22Rv1 (cell line): ENCODE data around the gene AP2A2.
"Not testable (repeated sequence)": the region's sequence is repeated elsewhere in the genome, so short reads cannot be mapped to it uniquely, and the experiment has no call there.

Experiments
- H3K27ac ChIP-seq: fragments of 450-650 bp; 2 replicates; pipeline ENCODE4 v1.5.1; 2017
- ZFX ChIP-seq: fragments of 450-650 bp; IDR thresholded peaks from 2 replicates; pipeline ENCODE4 v1.6.1; 2017; ENCODE audit warnings: antibody characterized with exemption, borderline replicate concordance
- TF ChIP-seq, protein P1 (sequence below): fragments of 450-650 bp; IDR thresholded peaks from 2 replicates; pipeline ENCODE4 v1.5.1; 2017; ENCODE audit warnings: mild to moderate bottlenecking

AP2A2 gene

DNA sequence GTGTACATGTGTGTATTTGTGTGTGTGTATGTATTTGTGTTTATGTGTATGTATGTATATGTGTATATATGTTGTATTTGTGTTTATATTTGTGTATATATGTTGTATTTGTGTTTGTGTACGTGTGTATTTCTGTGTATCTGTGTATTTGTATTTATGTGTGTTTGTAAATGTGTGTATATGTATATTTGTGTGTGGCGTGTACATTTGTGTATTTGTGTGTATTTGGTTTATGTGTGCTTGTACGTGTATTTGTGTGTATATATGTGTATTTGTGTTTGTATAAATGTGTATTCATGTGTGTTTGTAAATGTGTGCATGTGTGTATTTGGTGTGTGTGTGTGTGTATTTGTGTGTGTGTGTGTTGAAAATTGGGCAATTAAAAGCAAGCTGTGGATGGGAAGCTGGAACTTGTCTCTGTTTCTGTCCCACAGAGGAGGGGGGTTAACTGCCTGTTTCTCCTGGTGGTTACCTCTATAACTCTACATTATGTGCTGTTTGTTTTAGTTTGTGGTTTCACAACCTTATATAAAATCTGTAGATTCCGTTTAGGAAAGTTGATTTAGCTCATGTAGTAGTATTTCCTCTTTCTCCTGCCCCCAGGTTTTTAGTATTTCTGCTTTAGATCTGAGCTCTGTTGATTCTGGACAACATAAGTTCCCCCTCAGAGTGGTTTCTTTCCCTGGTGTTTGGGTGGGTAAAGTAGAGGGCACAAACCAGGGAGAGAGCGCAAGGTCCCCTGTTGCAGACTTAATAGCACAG is 28.9 kb downstream of the AP2A2 start:
- H3K27ac ChIP-seq = peak overlapping the region; percentile 41; the same call in 1 of the 2 replicates
- TF ChIP-seq, protein P1, sequence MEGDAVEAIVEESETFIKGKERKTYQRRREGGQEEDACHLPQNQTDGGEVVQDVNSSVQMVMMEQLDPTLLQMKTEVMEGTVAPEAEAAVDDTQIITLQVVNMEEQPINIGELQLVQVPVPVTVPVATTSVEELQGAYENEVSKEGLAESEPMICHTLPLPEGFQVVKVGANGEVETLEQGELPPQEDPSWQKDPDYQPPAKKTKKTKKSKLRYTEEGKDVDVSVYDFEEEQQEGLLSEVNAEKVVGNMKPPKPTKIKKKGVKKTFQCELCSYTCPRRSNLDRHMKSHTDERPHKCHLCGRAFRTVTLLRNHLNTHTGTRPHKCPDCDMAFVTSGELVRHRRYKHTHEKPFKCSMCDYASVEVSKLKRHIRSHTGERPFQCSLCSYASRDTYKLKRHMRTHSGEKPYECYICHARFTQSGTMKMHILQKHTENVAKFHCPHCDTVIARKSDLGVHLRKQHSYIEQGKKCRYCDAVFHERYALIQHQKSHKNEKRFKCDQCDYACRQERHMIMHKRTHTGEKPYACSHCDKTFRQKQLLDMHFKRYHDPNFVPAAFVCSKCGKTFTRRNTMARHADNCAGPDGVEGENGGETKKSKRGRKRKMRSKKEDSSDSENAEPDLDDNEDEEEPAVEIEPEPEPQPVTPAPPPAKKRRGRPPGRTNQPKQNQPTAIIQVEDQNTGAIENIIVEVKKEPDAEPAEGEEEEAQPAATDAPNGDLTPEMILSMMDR = no peak
- TF ChIP-seq ZFX = no peak

DNA sequence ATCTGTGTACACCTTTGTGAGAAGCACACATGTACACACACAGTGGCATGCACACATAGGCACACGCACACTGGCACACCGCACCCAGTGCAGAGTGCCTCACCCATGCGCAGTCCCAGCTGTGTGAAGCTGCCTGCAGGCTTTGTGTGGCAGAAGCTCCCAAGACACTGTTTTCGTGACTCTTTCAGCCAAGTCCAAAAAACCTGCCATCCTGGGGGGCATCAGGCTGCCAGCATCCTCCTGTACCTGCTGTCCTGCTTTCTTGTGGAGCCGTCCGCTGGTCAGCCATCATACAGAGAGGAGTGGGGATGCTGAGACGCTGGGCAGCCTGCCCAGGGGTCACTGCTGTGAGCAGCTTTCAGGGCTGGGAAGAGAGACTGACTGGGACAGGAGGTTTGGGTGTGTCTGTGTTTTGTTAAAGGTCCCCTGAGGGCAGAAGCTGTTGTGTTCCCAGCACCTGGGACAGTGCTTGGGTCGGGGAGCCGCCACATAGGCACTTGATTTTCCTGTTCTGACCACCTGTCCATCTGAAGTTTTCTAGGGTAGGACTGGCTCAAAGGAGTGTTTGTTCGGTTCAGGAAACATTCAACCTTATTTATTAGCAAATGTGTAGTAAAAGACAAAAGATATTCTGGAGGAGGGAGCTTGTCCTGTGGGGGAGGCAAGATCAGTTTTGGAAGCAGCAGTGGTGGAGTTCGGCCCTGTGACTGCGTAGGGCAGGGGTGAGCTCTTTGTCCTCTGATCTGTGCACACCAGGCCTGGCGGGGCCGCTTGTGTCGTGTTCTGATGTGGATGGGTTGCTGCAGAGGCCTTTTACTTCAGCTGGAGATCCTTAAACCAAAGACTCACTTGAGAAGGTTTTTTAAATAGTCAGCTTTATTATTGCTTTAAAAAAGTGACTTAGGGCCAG is 29.7 kb downstream of the AP2A2 start:
- TF ChIP-seq ZFX = no peak
- TF ChIP-seq, protein P1 = no peak
- H3K27ac ChIP-seq = peak overlapping the region; percentile 41

DNA sequence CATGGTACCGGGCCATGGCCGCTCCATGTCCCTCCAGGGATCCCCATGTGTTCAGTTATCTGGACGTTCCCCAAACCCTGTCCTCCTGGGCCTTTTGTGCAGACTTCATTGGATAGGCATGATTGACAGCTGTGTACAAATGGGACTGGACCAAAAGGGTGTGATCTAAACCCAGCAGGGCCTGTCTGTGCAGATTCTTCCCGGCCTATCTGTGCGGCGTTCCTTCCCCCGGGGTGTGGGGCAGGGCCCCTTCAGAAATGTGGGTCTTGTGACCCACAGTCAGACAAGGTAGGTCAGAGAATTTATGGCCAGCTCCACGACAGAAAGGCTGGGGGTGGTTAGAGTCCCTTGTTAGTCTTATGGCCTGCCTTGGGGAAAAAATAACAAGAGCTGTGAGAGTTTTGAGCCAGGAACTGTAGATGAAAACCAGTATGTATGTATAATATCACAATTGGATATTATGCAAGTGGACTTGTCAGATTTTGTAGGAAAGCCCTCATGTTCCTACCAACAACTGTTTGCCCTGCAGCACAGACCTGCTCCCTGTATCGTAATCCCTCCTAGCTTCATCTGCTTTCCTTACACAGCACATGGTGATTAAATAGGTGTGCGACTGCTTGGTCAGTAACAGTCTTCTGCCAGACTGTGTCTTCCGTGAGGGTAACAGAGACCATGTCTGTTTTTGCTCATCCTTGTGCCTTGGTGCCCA is 31.7 kb downstream of the AP2A2 start:
- no peak overlapping the region for H3K27ac ChIP-seq
- TF ChIP-seq, protein P1 = no peak
- no peak for TF ChIP-seq ZFX

DNA sequence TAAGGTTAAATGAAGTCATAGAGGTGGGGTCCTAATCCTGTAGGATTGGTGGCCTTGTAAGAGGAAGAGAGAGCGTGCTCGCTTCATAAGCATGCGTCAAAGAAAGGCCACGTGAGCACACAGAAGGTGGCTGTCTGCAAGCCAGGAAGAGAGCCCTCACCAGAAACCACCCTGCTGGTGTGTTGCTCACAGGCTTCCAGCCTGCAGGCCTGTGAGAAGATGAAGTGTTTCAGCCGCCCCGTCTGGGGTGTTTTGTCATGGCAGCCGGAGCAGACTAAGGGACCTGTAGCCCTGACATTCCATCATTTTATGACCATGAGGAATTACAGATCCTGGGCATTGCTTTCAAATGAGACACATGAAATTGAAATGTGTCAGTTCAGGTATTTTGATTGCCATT is 32.4 kb downstream of the AP2A2 start:
- no peak for TF ChIP-seq ZFX
- TF ChIP-seq, protein P1 = no peak
- no peak overlapping the region for H3K27ac ChIP-seq

DNA sequence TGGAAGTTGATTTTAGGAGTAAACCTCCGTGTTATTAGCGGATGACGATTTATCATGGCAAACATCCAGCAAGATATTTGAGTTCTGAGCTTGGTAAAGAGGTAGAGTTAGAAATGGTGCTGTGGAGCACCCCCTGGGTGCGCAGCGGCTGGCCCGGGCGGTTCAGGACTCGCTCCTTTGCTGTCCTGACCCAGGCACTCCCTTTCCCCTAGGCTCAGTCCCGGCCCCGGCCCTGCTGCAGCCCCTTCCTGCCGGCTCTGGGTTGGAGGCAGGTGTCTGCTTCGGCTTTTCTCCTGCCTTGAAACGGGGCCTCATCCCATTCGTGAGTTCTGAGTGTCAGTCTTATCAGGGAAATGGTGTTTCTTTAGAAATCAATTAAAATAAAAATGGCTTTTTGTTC is 33.4 kb downstream of the AP2A2 start:
- no peak overlapping the region for H3K27ac ChIP-seq
- TF ChIP-seq ZFX = no peak
- TF ChIP-seq, protein P1 = no peak

DNA sequence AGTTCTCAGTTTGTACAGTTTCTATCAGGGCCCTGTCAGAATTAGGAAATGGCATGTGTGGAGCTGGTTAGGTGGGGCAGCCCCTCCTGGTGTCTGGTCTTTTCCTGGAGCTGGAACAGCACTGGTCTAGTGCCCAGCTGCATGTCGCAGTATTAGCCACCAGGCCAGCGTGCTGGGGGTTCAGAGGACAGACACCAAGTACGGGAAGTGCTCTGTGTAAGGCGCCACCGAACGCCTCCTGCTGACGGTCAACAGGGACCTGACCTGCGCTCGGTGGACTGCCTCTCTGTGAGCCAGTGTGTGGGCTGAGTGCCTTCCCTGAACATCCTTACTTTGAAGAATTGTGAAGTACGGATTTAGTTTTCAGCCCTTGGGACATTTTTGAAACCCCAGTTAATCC is 33.9 kb downstream of the AP2A2 start:
- no peak overlapping the region for H3K27ac ChIP-seq
- TF ChIP-seq, protein P1 = no peak
- TF ChIP-seq ZFX = no peak

DNA sequence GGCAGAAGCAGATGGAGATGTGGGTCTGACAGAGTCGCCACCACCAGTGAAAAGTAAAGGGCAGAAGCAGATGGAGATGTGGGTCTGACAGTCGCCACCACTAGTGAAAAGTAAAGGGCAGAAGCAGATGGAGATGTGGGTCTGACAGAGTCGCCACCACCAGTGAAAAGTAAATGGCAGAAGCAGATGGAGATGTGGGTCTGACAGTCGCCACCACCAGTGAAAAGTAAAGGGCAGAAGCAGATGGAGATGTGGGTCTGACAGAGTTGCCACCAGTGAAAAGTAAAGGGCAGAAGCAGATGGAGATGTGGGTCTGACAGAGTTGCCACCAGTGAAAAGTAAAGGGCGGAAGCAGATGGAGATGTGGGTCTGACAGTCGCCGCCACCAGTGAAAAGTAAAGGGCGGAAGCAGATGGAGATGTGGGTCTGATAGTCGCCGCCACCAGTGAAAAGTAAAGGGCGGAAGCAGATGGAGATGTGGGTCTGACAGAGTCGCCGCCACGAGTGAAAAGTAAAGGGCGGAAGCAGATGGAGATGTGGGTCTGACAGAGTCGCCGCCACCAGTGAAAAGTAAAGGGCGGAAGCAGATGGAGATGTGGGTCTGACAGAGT is 35.7 kb downstream of the AP2A2 start:
- H3K27ac ChIP-seq = not testable (repeated sequence)
